Prostate gland (tissue), 2 donors: ENCODE results near the gene TBCCD1. TPM values are rescaled to one million over a fixed set of nuclear protein-coding genes. Genes with fewer than 3 reads are reported as not detected.

ENCODE experiments used
- DNase-seq: peaks from one replicate; pipeline ENCODE4 v3.0.0-alpha.2; 2019; ENCODE audit warnings: low spot score
- H3K27ac ChIP-seq, 2 donors: fragments of 200-600 bp; sonication (generic); 2 replicates each; pipeline ENCODE4 v1.5.1; 2017 to 2019
- H3K27me3 ChIP-seq: fragments of 200-600 bp; sonication (generic); replicated peaks from 2 replicates; pipeline ENCODE4 v1.5.1; 2019; ENCODE audit not compliant: insufficient read depth
- H3K36me3 ChIP-seq, 2 donors: fragments of 200-600 bp; sonication (generic); 1 replicate in 1 of 2; 2 replicates in 1 of 2; pipeline versions ENCODE4 v1.5.1 to v1.8.1; 2017 to 2019
- H3K4me1 ChIP-seq: fragments of 200-600 bp; sonication (generic); replicated peaks from 2 replicates; pipeline ENCODE4 v1.5.1; 2019
- H3K4me3 ChIP-seq, 2 donors: fragments of 200-600 bp; sonication (generic); 2 replicates each; pipeline ENCODE4 v1.5.1; 2017 to 2019
- H3K9me3 ChIP-seq: fragments of 200-600 bp; sonication (generic); 2 replicates; pipeline ENCODE4 v1.5.1; 2017
- POLR2A ChIP-seq: fragments of 450-650 bp; IDR thresholded peaks from one replicate; pipeline ENCODE4 v1.6.1; 2016; ENCODE audit warnings: antibody characterized with exemption, mild to moderate bottlenecking
- POLR2AphosphoS5 ChIP-seq: sonication (generic); formaldehyde crosslinking; IDR thresholded peaks from one replicate; pipeline ENCODE4 v1.6.1; 2017; ENCODE audit warnings: antibody characterized with exemption
- WGBS: methylation state at CpG from one replicate; pipeline ENCODE4 v1.1.5; 2018; 5-methylcytosine and 5-hydroxymethylcytosine counted together
- intact Hi-C: fragments of 100-400 bp; cut with DNase I; formaldehyde crosslinking; loops from one replicate; pipeline ENCODE4 v1.14.2; 2022
- total RNA-seq, 2 donors: library from RNA; depleted of rRNA; stranded (reverse); fragments of >200 nt; gene quantifications; one replicate each; pipeline ENCODE4 v1.1.0, GENCODE V29; 2016
- TF ChIP-seq, protein P1 (sequence below), 4 experiments: fragments of 200-600 bp in 2 of 4; fragments of 450-650 bp in 2 of 4; sonication (generic) in 2 of 4; IDR thresholded peaks; 1 replicate in 3 of 4; 2 replicates in 1 of 4; pipeline ENCODE4 v1.5.1; 2016 to 2019; ENCODE audit warnings: antibody characterized with exemption in 4 of 4, mild to moderate bottlenecking in 2 of 4, moderate library complexity in 2 of 4

The TBCCD1 gene
- total RNA-seq, 2 donors from 2014 or later: 10.4 to 26.0 TPM

DNA sequence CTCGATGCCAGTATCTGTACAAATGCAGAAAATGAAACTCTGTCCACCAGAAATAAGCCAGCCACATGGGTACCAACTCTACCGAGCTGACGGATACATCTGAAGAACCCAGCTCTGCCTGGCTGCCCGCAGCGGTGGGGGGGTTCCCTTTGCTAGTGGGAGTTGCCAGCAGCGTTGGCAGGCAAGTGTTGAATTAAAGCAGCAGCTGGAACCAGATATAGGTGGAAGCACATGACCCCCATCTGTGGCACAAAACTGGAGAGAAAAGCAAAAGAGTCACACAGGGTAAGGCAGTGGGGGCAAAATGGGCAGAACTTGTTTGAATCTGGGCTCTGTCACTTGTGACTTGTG is 40.9 kb downstream of the TBCCD1 start:
- no peak for DNase-seq
- Histone ChIP-seq H3K4me1 (no peaks in the 10 kb centered on the region), H3K27me3 (no peaks in the 10 kb centered on the region), H3K27ac (no peak overlapping the region), H3K36me3 (no peaks in the 10 kb centered on the region), H3K4me3 (no peak overlapping the region), H3K9me3 (no peaks in the 10 kb centered on the region)
- intact Hi-C loops: no loop called here
- TF ChIP-seq POLR2A (no peak), POLR2AphosphoS5 (no peak)
- TF ChIP-seq, protein P1, sequence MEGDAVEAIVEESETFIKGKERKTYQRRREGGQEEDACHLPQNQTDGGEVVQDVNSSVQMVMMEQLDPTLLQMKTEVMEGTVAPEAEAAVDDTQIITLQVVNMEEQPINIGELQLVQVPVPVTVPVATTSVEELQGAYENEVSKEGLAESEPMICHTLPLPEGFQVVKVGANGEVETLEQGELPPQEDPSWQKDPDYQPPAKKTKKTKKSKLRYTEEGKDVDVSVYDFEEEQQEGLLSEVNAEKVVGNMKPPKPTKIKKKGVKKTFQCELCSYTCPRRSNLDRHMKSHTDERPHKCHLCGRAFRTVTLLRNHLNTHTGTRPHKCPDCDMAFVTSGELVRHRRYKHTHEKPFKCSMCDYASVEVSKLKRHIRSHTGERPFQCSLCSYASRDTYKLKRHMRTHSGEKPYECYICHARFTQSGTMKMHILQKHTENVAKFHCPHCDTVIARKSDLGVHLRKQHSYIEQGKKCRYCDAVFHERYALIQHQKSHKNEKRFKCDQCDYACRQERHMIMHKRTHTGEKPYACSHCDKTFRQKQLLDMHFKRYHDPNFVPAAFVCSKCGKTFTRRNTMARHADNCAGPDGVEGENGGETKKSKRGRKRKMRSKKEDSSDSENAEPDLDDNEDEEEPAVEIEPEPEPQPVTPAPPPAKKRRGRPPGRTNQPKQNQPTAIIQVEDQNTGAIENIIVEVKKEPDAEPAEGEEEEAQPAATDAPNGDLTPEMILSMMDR (IDR thresholded peaks at IDR 0.05): no peak
- WGBS: 73% methylated on average over 6 of the region's 6 CpGs

DNA sequence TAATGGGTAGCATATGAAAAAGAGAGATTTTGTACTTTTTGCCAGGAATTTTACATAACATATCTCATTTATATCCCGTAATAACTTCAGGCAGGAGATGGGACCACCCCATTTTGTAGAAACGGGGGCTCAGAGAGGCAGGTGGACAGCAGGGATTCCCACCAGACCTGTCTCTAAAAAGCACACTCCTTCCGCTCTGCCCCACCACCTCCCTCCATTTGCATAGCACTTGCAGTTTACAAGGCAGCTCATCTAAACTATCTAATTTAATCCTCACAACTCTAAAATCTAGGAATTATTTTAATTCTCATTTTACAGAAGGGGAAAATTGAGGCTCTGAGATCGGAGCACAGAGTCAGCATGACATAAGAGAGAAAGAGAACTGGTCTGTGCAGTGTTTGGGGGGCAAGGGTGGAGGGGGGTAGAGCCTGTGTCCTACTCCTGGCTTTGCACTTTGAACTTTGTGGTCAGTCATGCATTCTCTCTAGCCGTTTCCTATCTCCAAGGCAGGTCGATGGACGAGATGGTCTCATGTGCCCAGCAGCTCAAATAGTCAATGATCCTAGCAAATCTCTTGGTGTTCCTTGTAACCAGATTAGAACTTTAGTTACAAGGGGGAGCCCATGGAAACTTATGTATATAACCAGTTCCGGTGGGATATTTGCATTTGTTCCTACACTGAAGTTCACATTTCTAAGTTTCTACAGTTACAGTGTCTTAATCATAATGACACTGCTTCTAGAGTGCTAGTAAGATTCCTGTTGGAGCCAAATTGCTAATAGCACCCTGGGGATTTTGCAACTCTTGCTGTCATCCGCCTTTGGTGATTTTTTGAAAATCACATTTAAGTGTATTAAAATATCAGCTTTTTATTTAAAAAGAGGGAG is 41.5 kb downstream of the TBCCD1 start:
- DNase-seq: no peak
- TF ChIP-seq POLR2A (no peak), POLR2AphosphoS5 (no peak)
- TF ChIP-seq, protein P1 (IDR thresholded peaks at IDR 0.05): no peak
- intact Hi-C loops: no loop called here
- H3K4me3 ChIP-seq: no peak overlapping the region
- no peaks in the 10 kb centered on the region for H3K4me1 ChIP-seq
- no peaks in the 10 kb centered on the region for H3K27me3 ChIP-seq
- no peaks in the 10 kb centered on the region for H3K9me3 ChIP-seq
- WGBS: 61% methylated on average over 9 of the region's 9 CpGs
- no peak overlapping the region for H3K27ac ChIP-seq
- no peaks in the 10 kb centered on the region for H3K36me3 ChIP-seq

DNA sequence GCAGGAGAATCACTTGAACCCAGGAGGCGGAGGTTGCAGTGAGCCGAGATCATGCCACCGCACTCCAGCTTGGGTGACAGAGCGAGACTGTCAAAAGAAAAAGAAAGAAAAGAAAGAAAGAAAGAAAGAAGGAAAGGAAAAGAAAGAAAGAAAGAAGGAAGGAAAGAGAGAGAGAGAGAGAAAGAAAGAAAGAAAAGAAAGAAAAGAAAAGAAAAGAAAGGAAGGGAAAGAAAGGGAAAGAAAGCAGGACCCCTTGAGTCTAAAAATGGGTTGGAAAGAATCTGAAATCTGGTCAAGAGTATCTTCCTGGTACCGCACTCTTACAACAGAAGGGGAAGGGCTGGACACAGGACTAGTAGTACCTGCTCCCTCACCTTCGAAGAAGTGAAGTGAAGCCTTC is 42.5 kb downstream of the TBCCD1 start:
- 93% methylated on average over 6 of the region's 6 CpGs for WGBS
- TF ChIP-seq, protein P1 (IDR thresholded peaks at IDR 0.05): no peak
- TF ChIP-seq POLR2AphosphoS5 (no peak), POLR2A (no peak)
- intact Hi-C loops: no loop called here

DNA sequence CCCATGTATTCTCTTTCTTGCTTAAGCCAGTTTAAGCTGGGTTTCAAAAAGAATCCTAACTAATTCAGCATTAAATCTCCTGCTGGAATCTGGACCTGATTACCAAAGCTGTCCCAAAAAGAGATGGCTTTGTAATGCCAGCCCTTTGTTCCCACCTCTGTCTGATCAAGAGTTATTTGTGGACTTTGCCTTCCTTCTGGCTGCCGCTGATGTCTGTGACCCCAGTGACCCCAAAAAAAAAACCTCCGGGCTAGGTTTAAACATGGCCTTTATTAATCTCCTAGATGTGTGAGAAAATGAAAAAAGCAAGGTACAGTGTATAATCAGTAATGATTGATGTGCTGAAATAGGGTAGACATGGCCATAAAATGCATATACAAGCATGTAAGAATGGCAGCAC is 43.7 kb downstream of the TBCCD1 start:
- H3K36me3 ChIP-seq: no peaks in the 10 kb centered on the region
- no peak for DNase-seq
- intact Hi-C loops: no loop called here
- H3K9me3 ChIP-seq: no peaks in the 10 kb centered on the region
- WGBS: 21% methylated on average over 2 of the region's 2 CpGs
- H3K27me3 ChIP-seq: no peaks in the 10 kb centered on the region
- no peaks in the 10 kb centered on the region for H3K4me1 ChIP-seq
- H3K27ac ChIP-seq: no peak overlapping the region
- no peak for TF ChIP-seq POLR2A
- TF ChIP-seq, protein P1 (IDR thresholded peaks at IDR 0.05): no peak
- TF ChIP-seq POLR2AphosphoS5: no peak
- no peak overlapping the region for H3K4me3 ChIP-seq

More for the DNA sequence above, 42.5 kb downstream of the TBCCD1 start:
- Histone ChIP-seq H3K27ac (no peak overlapping the region), H3K9me3 (no peaks in the 10 kb centered on the region), H3K36me3 (no peaks in the 10 kb centered on the region), H3K27me3 (no peaks in the 10 kb centered on the region), H3K4me1 (no peaks in the 10 kb centered on the region), H3K4me3 (no peak overlapping the region)
- DNase-seq: no peak

DNA sequence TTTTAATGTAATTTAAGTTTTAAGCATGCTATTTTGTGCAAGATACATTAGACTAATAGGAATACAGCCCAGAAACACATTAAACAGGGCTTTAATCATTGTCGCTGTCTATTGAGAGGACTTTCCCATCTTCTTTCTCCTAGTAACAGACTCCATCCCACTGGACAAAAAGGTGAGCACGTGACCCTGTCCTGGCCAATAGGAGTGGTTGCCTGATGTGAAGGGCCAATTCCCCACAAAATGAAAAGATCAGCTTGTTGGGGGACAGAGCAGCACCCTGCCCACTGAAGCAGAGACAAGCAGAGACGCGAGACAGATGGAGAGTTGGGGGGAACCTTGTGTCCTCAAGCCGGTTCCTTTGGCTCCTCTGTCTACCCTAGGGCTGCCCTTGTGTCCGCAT is 44.1 kb downstream of the TBCCD1 start:
- intact Hi-C loops: no loop called here
- 84% methylated on average over 6 of the region's 6 CpGs for WGBS
- H3K4me1 ChIP-seq: no peaks in the 10 kb centered on the region
- no peaks in the 10 kb centered on the region for H3K27me3 ChIP-seq
- no peak overlapping the region for H3K4me3 ChIP-seq
- H3K27ac ChIP-seq: no peak overlapping the region
- no peaks in the 10 kb centered on the region for H3K9me3 ChIP-seq
- H3K36me3 ChIP-seq: no peaks in the 10 kb centered on the region
- no peak for DNase-seq
- TF ChIP-seq POLR2AphosphoS5: no peak
- TF ChIP-seq, protein P1 (IDR thresholded peaks at IDR 0.05): no peak
- TF ChIP-seq POLR2A: no peak
